HFFc6 (cell line): ENCODE results near the gene LTB4R. TPM values are rescaled to one million over a fixed set of nuclear protein-coding genes. Genes with fewer than 3 reads are reported as not detected.
A peak's percentile ranks its signal among the peaks of the same experiment; 100 is the strongest.

Experiments
- DNase-seq: peaks from one replicate; pipeline ENCODE4 v3.0.0-alpha.2; 2018
- H3K27ac Mint-ChIP-seq: 2 replicates; pipeline ENCODE4 v1.8.0; 2020; ENCODE audit warnings: mild to moderate bottlenecking, mixed read lengths
- H3K27me3 Mint-ChIP-seq: 2 replicates; pipeline ENCODE4 v1.8.0; 2021; ENCODE audit warnings: mild to moderate bottlenecking, moderate library complexity, mixed read lengths; ENCODE audit not compliant: insufficient read depth
- H3K36me3 Mint-ChIP-seq: 2 replicates; pipeline ENCODE4 v1.8.0; 2021; ENCODE audit warnings: low read depth, mixed read lengths
- H3K4me1 Mint-ChIP-seq: 2 replicates; pipeline ENCODE4 v1.8.0; 2020; ENCODE audit warnings: low read depth, mixed read lengths
- H3K4me3 Mint-ChIP-seq: 2 replicates; pipeline ENCODE4 v1.8.0; 2020; ENCODE audit warnings: mild to moderate bottlenecking, moderate library complexity, mixed read lengths
- H3K9me3 Mint-ChIP-seq: 2 replicates; pipeline ENCODE4 v1.8.0; 2020; ENCODE audit warnings: mild to moderate bottlenecking, mixed read lengths
- total RNA-seq, 6 experiments: library from RNA; stranded (reverse); fragmentation: NEBNext Ultra II Directional; extraction: Animal tissue kit (Norgen Biotek cat#: 25700); gene quantifications; 2 replicates in 1 of 6; 3 replicates in 5 of 6; pipeline ENCODE4 v1.2.3, GENCODE V29; 2021
- TF ChIP-seq, protein P1 (sequence below): fragments of 200-600 bp; sonication (generic); IDR thresholded peaks from 2 replicates; pipeline ENCODE4 v1.5.0; 2021; ENCODE audit warnings: antibody characterized with exemption, mild to moderate bottlenecking

Gene LTB4R
- total RNA-seq, 6 experiments from 2014 or later = 1.5 to 2.9 (median 1.9) TPM

DNA sequence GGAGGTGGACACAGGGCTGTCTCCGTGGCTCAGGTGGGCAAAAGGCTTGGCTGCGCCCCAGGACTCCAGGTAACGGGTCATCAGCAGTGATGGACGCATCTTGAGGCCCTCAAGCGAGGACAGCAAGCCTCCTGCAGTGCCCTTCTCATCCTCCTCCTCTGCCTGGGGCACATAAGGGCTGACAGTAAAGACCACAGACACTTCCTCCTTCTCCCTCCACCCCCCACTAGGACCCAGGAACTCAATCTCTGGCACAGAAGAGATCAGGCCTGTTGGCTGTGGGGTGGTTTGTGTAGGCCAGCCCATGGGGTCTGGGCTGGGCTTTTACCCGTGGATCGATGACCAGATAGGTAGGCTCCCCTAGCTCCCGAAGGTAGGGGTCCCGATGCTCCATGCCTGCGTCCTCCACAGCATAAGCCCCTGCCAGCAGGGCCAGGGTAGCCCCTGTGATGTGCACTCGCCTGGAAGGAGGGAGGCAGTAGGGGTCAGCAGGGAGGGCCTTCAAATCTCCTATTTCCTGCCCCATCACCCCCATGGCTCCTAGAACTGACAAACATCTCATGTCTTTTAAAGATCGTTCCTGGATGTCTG is 17.9 kb downstream of the LTB4R start:
- Mint-ChIP-seq H3K36me3 (no peaks in the 10 kb centered on the region), H3K4me1 (peaks cover 10% of the 10 kb centered on the region), H3K27me3 (peaks cover 10% of the 10 kb centered on the region), H3K27ac (no peak overlapping the region), H3K9me3 (no peaks in the 10 kb centered on the region), H3K4me3 (no peak overlapping the region)
- TF ChIP-seq, protein P1, sequence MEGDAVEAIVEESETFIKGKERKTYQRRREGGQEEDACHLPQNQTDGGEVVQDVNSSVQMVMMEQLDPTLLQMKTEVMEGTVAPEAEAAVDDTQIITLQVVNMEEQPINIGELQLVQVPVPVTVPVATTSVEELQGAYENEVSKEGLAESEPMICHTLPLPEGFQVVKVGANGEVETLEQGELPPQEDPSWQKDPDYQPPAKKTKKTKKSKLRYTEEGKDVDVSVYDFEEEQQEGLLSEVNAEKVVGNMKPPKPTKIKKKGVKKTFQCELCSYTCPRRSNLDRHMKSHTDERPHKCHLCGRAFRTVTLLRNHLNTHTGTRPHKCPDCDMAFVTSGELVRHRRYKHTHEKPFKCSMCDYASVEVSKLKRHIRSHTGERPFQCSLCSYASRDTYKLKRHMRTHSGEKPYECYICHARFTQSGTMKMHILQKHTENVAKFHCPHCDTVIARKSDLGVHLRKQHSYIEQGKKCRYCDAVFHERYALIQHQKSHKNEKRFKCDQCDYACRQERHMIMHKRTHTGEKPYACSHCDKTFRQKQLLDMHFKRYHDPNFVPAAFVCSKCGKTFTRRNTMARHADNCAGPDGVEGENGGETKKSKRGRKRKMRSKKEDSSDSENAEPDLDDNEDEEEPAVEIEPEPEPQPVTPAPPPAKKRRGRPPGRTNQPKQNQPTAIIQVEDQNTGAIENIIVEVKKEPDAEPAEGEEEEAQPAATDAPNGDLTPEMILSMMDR = no peak
- DNase-seq = no peak

DNA sequence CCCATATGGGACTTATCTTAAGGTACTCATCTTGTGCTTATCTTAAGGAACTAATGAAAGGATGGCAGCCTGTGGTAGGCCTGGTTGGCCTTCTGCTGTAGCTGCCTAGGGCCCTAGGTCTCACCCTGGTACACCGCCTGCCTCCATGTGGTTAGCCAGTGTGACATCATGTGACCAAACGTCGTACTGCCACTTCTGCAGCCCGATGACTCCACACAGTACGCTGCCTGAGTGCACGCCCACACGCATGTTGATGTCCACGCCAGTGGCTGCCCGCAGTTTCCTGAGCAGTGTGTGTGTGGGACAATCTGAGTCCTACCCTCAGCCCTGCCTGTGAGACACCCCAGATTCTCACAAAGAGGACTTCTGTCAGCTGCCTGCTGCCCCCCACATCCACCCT is 18.4 kb downstream of the LTB4R start:
- no peak overlapping the region for H3K4me3 Mint-ChIP-seq
- peaks cover 13% of the 10 kb centered on the region for H3K4me1 Mint-ChIP-seq
- no peak overlapping the region for H3K27ac Mint-ChIP-seq
- H3K9me3 Mint-ChIP-seq = no peaks in the 10 kb centered on the region
- peaks cover 12% of the 10 kb centered on the region for H3K27me3 Mint-ChIP-seq
- no peak for DNase-seq
- TF ChIP-seq, protein P1 = no peak
- no peaks in the 10 kb centered on the region for H3K36me3 Mint-ChIP-seq

DNA sequence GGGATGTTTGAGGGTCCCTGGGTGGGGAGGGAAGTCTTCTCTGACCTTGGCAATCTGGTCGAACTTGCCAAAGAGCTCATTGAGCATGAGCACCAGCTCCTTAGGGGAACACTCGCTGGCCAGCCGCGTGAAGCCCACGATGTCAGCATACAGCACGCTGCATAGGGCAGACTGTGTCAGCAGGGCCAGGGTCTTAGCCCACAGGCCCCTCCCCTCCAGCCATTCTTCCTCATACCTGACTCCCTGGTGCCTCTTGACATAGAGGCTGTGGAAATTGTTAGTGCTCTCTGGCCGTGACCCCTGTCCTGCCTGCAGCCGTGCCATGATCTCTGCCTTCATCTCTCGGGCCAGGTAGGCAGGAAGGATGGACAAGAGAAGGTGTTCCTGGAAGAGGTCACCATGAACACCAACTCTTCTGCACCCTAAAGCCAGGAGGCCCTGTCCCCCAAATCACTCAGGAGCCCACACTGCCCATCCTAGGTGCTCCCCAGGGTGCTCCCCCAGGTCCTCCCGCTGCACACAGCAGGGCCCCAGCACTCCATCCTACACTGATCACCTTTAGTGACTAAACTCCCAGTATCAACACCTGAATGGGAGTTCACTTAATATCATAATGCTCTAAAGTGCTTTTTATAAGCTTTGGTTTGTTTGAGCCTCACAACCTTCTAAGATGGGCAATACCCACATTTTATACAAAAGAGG is 19.8 kb downstream of the LTB4R start:
- H3K27ac Mint-ChIP-seq = no peak overlapping the region
- H3K4me1 Mint-ChIP-seq = peaks cover 18% of the 10 kb centered on the region
- no peaks in the 10 kb centered on the region for H3K36me3 Mint-ChIP-seq
- H3K27me3 Mint-ChIP-seq = peaks cover 20% of the 10 kb centered on the region
- TF ChIP-seq, protein P1 = no peak
- H3K9me3 Mint-ChIP-seq = no peaks in the 10 kb centered on the region
- H3K4me3 Mint-ChIP-seq = no peak overlapping the region
- DNase-seq = no peak

DNA sequence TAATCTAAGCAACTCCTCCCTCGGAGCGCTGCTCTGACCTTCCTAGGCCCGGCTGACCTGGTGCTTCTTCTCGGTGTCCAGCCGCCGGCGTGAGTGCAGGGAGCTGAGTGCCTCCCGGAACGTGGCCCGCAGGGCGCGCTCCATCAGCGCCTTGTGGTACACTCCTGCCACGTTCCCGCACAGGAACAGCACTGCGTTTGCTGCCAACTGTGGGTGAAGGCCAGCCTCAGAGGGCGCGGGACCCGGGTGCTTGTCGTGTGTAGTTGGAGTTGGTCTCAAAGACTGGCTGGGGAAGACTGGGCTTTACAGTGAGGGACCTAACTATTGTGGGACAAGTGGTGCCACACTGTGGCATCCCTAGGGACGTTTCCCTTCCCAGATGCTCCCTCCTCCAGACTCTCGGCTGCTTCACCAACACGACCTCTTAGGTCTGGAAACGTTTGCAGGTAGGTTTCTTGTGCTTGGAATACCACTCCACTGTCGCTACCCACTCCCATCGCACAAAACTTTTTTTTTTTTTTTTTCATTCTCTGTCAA is 20.5 kb downstream of the LTB4R start:
- H3K4me3 Mint-ChIP-seq = peak overlapping the region; percentile 44; the same call in 1 of the 2 replicates
- H3K9me3 Mint-ChIP-seq = no peaks in the 10 kb centered on the region
- H3K27ac Mint-ChIP-seq = no peak overlapping the region
- TF ChIP-seq, protein P1 = no peak
- peaks cover 25% of the 10 kb centered on the region for H3K27me3 Mint-ChIP-seq
- DNase-seq = no peak
- H3K4me1 Mint-ChIP-seq = peaks cover 18% of the 10 kb centered on the region
- no peaks in the 10 kb centered on the region for H3K36me3 Mint-ChIP-seq

DNA sequence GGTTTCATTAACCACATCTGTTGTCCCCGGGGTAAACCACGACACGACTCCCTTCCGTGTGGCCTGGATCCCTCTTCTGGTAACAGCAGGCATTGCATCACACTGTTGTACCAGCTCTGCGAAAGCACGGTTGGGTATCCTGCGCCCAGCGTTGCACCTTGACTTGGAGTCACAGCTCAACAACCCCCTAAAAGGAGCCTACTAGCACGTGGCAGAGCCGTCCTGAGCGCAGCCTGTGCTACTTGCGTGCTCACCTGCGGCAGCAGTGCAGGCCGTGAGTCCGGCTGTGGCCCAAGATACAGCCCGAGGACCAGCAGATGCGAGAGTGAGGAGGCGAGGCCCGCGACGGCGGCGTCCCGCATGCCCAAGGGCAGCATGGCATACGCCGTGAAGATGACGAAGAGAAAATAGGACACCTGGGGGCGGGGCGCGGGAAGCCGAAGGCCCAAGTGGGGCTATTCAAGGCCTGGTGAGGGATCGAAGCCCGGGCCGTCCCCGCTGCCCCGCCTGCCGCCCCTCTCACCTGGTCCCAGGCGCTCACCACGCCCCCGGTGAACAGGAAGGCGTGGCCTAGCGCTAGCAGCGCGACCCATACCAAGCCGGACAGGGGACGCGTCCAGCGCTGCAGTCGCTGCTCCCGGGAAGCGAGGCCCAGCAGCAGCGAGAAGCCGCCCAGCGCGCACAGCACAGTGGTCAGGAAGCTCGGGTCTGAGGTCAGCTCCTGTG is 21.1 kb downstream of the LTB4R start:
- peak; percentile 39 for DNase-seq

More for the DNA sequence above, 21.1 kb downstream of the LTB4R start:
- Mint-ChIP-seq H3K27me3 (peaks cover 29% of the 10 kb centered on the region), H3K4me1 (peaks cover 18% of the 10 kb centered on the region), H3K36me3 (no peaks in the 10 kb centered on the region), H3K27ac (no peak overlapping the region), H3K4me3 (peak overlapping the region; percentile 44; the same call in 1 of the 2 replicates), H3K9me3 (no peaks in the 10 kb centered on the region)
- TF ChIP-seq, protein P1 = peak; percentile 81
